Measurements from ENCODE around the gene ACTA1.
"Not testable (repeated sequence)": the region's sequence is repeated elsewhere in the genome, so short reads cannot be mapped to it uniquely, and the experiment has no call there.

ACTA1 gene

DNA sequence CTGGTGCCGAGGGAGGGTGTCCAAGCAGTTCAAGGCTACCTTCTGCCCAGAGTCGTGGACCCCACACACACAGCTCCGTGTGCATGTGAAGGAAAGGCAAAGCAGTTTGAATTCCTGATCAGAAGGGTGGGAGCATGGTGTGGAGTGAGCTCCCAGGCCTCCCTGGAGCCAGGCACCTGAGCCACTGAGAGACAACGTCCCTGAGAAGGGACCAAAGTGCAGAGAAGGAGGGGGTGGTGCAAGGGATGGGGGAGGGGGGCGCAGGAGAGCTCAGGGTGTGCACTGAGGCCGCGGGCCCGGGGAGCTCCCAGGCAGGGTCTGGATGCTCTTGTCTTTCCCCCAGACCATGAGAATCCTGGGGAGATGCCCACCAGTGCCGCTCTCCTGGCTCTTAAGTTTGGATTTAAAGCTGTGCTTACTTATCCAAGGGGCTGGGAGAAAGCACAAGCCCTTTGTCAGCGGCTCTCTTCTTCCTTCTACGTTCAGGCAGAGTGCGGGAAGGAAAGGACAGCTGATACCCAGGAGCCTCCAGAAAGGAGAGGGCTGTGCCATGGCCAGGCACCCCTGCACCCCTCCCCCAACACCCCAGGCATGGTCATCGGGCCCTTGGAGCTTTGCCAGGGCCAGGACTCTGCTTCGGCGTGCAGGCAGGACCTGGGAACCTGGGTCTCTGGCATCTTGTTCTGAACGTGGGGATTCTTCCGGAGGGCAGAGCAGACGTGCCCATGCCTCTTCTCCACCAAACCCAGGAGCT, 24.1 kb downstream of the ACTA1 start:
- no peak for DNase-seq (ENCODE audit: low read depth, low spot score)

DNA sequence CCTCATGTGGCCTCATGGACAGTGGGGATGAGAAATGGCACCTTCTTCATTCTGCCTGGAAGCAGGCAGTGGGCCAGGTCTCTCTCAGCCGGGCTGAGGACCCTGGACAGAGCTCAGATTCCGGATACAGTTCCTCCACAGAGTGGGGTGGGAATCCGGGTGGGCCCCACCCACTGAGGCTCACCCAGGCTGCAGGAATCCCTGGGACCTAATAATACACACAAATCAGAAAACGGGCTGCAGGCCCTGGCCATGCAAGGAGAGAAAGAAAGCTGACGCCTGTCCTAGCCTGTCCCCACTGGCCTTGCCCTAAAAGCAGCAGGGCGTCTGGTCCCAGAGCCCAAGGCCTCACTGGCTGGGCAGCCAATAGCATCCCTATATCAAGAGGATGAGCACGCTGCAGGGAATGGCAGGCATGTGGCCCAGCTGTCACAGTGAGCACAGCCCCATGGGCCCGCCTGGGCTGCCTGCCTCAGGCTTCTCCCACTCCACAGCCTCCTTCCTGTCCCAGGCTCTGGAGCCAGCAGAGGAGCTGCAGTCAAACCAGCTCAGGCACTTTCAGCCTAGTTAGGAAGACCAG, 25.3 kb downstream of the ACTA1 start:
- no peak for DNase-seq (ENCODE audit: low read depth, low spot score)

DNA sequence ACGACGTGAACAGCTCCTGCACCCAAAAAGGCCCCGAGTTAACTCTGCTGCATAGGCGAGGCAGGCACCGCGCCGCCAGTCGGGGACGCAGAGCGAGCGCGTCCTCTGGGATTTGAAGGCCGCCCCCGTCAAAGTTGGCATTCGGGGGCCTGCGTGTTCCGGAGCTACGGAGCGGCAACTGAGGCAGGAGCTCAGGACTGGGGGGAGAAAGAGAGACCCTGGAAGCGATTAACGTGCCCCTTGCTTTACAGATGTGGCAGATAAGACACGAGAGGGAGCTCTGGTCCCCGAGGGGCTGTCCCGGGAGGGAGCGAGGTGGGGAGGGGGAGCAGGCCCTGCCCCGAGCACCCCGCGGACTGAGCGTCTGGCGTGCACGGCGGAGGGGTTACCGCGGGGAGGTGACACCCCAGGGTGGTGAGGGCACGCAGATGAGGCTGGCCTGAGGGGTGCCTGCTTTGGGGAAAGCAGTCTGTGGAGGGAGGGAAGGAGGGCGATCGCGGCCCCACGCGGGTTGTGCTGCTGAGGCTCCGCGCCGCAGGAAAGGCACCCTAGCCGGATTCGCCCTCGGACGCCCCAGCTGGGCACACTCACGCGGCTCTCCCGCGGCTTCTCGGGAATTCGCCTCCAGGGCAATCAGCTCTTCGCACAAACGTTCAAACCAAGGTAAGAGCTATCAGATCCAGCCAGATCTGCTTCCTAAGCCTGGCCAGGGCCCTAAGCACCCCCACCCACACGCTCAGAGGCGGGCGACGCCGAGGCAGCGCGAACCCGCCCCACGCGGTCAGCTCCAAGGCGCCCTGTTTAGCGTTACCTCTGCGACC, 26.5 kb downstream of the ACTA1 start:
- DNase-seq (ENCODE audit: low read depth, low spot score) = no peak

DNA sequence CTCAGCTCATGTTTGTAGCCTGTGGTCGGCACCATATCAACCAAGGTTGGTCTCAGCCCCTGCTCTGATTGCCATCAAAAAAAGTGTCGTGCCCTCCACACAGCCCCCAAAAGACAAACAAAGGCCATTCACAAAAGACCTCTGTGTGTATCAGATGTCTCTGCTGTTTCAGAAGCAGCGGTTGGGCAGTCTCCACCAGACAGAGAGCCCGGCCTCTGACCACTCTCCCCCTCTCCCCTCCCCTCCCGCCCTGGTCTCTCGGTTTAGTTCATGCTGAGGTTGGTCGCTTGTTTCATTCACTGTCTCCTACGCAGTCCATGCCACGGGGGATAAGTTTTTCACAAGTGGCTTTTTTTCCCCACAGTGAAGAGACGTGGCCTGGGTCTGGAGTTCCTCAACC, 27.1 kb downstream of the ACTA1 start:
- no peak for DNase-seq (ENCODE audit: low read depth, low spot score)

DNA sequence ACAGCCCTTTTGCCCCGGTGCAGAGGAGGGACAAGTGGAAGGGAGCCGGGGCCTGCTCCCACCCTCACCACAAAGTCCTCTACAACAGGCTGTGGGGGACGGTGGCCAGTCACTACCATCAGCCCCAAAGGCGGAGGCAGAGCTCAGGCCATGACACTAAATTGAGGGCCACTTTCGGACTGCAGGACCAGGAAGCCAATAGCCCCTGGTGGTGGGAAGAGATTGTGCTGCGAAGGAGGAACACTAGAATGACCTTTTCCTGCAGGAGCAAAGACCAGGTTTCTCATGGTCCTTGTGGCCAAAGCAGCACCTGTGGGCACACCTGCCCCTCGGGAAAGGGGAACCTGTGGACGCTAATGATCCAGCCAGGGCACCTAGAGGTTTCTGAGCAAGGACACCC, 30.3 kb downstream of the ACTA1 start:
- DNase-seq (ENCODE audit: low read depth, low spot score) = no peak

DNA sequence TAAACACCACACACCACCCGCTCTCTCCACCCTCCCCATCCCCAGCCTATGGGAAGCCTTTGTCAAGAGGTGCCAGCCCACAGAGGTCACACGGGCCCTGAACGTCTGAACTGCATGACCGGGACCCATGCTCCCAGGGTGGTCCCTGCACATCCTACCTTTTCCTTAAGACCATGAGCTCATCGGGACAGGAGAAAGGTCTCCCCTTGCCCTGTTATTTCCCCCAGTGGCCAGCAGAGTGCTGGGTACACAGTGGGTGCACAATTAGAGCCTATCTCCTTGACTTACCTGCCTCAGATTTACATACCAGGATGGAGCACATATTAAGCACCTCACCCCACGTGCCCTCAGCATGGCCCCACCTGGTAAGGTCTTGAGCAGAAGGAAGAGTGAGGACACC, 30.9 kb downstream of the ACTA1 start:
- no peak for DNase-seq (ENCODE audit: low read depth, low spot score)

DNA sequence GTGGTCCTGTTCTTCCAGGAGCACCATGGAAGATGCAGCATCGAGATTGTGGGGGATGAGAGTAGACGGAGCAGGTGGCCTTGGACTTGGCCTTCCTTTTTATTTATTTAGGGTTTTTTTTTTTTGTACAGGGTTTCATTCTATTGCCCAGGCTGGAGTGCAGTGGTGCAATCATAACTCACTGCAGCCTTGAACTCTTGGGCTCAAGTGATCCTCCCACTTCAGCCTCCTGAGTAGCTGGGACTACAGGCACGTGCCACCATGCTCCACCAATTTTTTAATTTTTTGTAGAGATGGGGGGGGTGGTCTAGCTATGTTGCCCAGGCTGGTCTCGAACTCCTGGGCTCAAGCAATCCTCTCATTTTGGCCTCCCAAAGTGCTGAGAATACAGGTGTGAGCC, 31.6 kb downstream of the ACTA1 start:
- DNase-seq (ENCODE audit: low read depth, low spot score) = not testable (repeated sequence)

DNA sequence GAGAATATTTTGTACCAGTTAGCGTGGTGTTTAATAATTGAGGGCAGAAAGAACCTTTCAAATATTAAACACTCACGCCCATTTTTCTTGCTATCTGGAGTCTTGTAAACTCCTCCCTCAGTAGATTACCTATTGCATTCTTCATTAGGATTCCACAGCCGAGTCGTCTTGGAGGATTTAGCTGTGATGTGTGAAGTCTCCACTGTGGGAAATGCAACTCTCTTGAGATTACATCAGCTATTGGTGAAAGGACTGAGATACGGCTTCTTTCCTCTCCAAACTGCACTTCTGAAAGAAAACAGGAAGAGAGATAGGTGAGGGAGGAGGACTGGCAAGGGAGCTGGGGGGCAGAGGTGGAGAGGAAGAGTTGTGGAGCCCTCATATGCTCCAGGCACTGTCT, 36.1 kb downstream of the ACTA1 start:
- no peak for DNase-seq (ENCODE audit: low read depth, low spot score)

DNA sequence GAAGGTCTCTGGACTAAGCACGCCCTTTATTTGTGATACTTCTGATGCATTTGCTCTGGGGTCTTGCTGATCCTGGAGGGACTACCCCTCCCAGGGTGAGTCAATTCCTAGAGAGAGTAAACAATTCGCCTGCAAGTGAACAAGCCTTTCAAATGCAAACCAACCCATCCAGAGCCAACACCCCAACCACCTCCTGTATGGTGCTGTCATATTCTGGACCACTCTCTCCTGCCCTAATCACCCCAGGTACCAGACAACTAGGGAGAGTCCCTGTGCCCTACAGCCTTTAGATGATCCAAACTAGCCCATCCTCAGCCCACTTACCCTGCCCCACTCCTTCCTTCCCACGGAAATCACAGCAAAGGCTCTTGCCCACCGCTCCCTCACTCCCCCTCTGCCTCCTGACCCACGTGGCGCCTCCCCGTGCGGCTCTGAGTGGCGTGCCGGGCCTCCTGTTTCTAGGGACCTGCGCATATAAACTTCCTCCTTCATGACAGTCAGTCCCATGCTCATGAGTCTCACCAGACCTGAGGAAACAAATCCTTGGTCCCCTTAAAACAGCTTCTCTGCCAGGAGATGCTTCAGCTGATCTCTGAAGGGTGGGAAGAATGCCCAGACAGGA, 37.2 kb downstream of the ACTA1 start:
- no peak for DNase-seq (ENCODE audit: low read depth, low spot score)

DNA sequence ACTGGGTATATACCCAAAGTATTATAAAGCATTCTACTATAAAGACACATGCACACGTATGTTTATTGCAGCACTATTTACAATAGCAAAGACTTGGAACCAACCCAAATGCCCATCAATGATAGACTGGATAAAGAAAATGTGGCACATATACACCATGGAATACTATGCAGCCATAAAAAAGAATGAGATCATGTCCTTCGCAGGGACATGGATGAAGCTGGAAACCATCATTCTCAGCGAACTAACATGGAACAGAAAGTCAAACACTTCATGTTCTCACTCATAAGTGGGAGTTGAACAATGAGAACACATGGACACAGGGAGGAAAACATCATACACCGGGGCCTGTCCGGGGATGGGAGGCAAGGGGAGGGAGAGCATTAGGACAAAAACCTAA, 39.4 kb downstream of the ACTA1 start:
- DNase-seq (ENCODE audit: low read depth, low spot score) = not testable (repeated sequence)

DNA sequence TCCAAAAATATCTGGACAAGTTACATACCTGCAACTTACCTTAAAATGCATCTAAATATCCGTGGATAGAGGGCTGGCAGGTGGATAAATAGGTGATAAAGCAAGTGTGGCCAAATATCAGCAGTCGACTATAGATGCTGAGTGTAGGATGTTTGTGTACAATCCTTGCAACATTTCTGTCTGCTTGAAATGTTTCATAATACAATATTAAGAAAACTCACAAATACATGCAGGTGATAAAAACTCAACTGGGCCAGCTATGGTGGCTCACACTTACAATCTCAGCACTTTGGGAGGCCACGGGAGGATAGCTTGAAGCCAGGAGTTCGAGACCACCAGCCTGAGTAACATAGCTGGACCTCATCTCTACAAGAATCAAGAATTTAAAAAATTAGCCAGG, 41.0 kb downstream of the ACTA1 start:
- DNase-seq (ENCODE audit: low read depth, low spot score) = no peak

DNA sequence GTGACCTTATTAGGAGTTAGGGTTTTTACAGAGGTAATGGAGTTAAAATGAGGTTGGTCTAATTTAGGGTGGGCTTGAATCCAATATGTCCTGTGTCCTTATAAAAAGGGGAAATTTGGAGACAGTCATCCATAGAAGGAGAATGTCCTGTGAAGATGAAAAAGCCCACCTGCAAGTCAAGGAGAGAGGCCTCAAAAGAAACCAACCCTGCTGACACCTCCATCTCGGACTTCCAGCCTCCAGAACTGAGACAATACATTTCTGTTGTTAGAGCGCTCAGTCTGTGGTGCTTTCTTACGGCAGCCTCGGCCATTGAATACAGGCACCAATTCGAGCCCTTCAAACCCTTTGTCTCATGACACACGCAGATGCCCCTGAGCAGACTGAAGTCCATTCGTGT, 43.8 kb downstream of the ACTA1 start:
- DNase-seq (ENCODE audit: low read depth, low spot score) = no peak

DNA sequence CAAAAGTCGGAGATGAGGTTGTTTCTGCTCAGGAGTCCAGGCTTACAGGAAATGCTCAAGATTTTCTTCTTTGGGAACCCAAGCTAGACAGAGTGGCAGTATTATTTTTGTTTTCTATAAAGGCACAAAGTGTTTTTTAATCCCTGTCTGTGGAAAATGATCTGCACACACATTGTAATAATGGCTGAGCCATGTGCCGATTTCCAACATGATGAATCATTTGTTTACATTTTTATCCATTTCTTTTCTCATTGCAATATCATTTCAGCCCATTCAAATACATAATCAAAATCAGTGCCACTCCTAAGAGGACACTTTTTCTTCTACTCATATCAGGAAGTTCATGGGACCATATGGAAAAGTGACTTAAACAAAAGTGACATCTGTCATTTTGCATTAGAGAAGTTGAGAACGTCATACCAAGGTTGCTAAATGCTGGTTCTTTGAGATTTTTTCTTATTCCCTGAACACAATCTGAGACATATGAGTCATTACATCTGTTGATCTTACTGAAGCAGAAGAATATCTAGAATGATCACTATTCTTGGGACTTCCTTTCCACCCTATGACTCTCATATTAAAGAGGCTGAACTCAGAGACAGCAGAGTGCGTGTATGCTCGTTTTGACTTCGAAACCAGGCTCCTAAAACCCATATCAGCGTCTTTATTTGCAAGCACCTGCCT, 44.9 kb downstream of the ACTA1 start:
- DNase-seq (ENCODE audit: low read depth, low spot score) = peak; percentile 13

DNA sequence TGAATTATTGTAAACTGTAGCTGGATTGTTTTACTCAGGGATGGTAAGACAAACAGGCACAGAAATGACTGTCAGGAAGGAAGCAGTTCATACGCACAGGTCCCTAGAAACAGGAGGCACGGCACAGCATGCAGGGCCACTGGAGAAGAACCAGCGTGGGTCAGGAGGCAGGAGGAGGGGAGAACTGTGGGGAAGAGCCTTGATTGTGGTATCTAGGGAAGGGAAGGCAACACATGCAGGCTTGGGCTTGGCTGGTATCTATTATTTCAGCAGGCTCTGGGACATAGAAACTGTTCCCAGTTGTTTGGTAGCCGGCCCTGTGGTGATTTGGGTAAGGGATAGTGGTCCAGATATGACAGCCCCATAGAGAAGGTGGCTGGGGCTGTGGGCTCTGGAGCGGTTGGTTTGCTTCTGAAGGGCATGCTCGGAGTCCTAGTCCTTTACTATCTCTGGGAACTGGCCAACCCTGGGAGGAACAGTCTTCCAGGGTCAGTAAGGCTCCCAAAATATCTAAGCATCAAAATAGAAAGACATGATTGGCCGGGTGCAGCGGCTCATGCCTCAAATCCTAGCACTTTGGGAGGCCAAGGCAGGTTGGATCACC, 47.9 kb downstream of the ACTA1 start:
- DNase-seq (ENCODE audit: low read depth, low spot score) = no peak

DNA sequence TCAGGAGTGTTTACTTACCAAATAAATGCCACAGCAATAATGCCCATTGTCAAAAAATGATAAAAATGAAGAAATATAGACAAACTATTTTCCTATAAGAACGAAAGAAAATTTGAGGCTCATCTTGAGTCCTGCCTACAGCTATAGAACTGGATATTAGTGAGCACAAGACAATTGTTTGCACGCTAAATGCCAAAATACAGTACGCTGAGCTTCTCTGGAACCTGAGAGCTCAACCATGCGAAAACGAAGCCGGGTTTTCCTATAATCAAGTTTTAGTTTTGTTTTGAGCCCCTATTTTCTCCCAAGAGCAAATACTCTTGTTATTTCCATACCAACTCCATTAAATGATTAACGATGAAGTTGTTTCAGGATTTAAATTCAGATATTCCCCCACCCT, 49.1 kb downstream of the ACTA1 start:
- DNase-seq (ENCODE audit: low read depth, low spot score) = no peak

DNA sequence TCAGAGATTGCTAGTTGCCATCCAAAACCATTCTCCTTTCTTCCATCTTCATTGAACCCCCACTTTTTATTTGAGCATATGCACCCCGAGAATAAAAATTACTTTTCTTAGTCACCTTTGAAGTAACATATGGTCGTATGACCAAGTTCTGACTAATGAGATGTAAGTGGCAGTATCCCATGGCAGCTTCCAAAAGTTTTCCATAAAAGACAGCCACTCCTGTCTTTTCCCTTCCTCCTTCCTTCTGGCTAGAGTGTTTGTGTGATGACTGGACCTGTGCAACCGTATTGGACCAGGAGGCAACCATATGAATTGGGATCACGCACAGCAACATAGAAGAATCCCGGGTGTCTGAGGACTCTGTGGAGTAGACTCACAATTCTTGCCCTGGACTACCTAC, 49.9 kb downstream of the ACTA1 start:
- no peak for DNase-seq (ENCODE audit: low read depth, low spot score)

DNA sequence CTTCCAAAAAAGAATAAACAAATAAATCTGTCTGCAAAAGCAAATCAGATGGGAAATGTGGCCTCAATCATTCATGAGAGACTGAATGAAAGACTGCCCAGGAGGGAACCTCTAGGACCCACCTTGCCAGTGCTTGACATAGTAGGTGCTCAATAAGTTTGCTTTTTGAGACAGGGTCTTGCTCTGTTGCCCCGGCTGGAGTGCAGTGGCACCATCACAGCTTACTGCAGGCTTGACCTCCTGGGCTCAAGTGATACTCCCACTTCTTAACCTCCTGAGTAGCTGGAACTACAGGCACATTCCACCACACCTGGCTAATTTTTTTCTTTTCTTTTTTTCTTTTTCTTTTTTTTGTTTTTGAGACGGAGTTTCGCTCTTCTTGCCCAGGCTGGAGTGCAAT, 50.7 kb downstream of the ACTA1 start:
- DNase-seq (ENCODE audit: low read depth, low spot score) = no peak
